IMR-90 (cell line): ENCODE results near the gene MOAP1. TPM values are rescaled to one million over a fixed set of nuclear protein-coding genes. Genes with fewer than 3 reads are reported as not detected.

Experiments
- ATAC-seq: fragments of 200-7000 bp; cut with Tn5 transposase; 2 replicates; pipeline ENCODE4 v1.9.1; 2020; ENCODE audit warnings: low read depth, mild to moderate bottlenecking, moderate library complexity
- BruUV-seq: library from RNA; stranded (reverse); fragments of 400-500 nt; replicated peaks from 2 replicates; lab custom pipeline; 2021; lab: Mats Ljungman, UMichigan
- CTCF ChIA-PET: fragments of 300-600 bp; formaldehyde crosslinking; extraction: SDS; loops from one replicate; lab custom pipeline; 2021; ENCODE audit warnings: antibody characterized with exemption; lab: Yijun Ruan, JAX
- POLR2A ChIA-PET: fragments of 300-600 bp; sonication (Branson Sonifier 250); formaldehyde crosslinking; loops from one replicate; lab custom pipeline; 2022; ENCODE audit warnings: antibody characterized with exemption; ENCODE audit not compliant: unreplicated experiment; lab: Charles Lee
- DNase-seq: peaks from one replicate; pipeline ENCODE4 v3.0.0; 2013
- H2AFZ ChIP-seq: replicated peaks from 2 replicates; pipeline ENCODE3; 2013; ENCODE audit warnings: low read length, mild to moderate bottlenecking; ENCODE audit not compliant: poor library complexity
- H2AK5ac ChIP-seq: 2 replicates; pipeline ENCODE4 v1.6.1; 2013; ENCODE audit warnings: low read depth, low read length, inconsistent platforms
- H2AK9ac ChIP-seq: replicated peaks from 2 replicates; pipeline ENCODE3; 2013; ENCODE audit warnings: mild to moderate bottlenecking, low read depth, low read length, moderate library complexity; ENCODE audit not compliant: poor library complexity
- H2BK120ac ChIP-seq: 2 replicates; pipeline ENCODE4 v1.6.1; 2013; ENCODE audit warnings: low read depth, low read length, inconsistent platforms
- H2BK15ac ChIP-seq: 3 replicates; pipeline ENCODE4 v1.6.1; 2013; ENCODE audit warnings: low read depth, low read length, inconsistent platforms
- H2BK20ac ChIP-seq: 2 replicates; pipeline ENCODE4 v1.6.1; 2013; ENCODE audit warnings: low read depth, mild to moderate bottlenecking, inconsistent platforms, low read length, moderate library complexity
- H2BK5ac ChIP-seq: 2 replicates; pipeline ENCODE4 v1.6.1; 2013; ENCODE audit warnings: mild to moderate bottlenecking, low read depth, low read length, inconsistent platforms; ENCODE audit not compliant: poor library complexity, severe bottlenecking
- H3K14ac ChIP-seq: replicated peaks from 2 replicates; pipeline ENCODE4 v1.6.1; 2013; ENCODE audit warnings: low read depth, low read length, inconsistent platforms
- H3K18ac ChIP-seq: 2 replicates; pipeline ENCODE4 v1.6.1; 2013; ENCODE audit warnings: low read depth, low read length, control low read depth
- H3K23ac ChIP-seq: 2 replicates; pipeline ENCODE4 v1.6.1; 2013; ENCODE audit warnings: low read depth, low read length, inconsistent platforms
- H3K27ac ChIP-seq: 2 replicates; pipeline ENCODE4 v1.5.1; 2013; ENCODE audit warnings: mild to moderate bottlenecking, control low read depth, low read length; ENCODE audit not compliant: insufficient read depth
- H3K27me3 ChIP-seq: 2 replicates; pipeline ENCODE4 v1.6.1; 2013; ENCODE audit warnings: low read length; ENCODE audit not compliant: control insufficient read depth, insufficient read depth
- H3K36me3 ChIP-seq: 2 replicates; pipeline ENCODE4 v1.6.1; 2013; ENCODE audit warnings: low read length, mixed read lengths; ENCODE audit not compliant: control insufficient read depth, insufficient read depth
- H3K4ac ChIP-seq: 2 replicates; pipeline ENCODE4 v1.6.1; 2013; ENCODE audit warnings: low read depth, low read length, inconsistent platforms
- H3K4me1 ChIP-seq: 2 replicates; pipeline ENCODE4 v1.6.1; 2013; ENCODE audit warnings: low read length, mixed read lengths; ENCODE audit not compliant: control insufficient read depth, insufficient read depth
- H3K4me2 ChIP-seq: 2 replicates; pipeline ENCODE4 v1.6.1; 2013; ENCODE audit warnings: low read depth, mild to moderate bottlenecking, control low read depth, low read length, moderate library complexity
- H3K4me3 ChIP-seq: 2 replicates; pipeline ENCODE4 v1.5.1; 2013; ENCODE audit warnings: low read depth, mild to moderate bottlenecking, control low read depth, low read length, moderate library complexity; ENCODE audit not compliant: insufficient read depth
- H3K56ac ChIP-seq: 2 replicates; pipeline ENCODE4 v1.6.1; 2013; ENCODE audit warnings: low read length, inconsistent platforms; ENCODE audit not compliant: insufficient read depth; ENCODE audit errors: extremely low read depth
- H3K79me1 ChIP-seq, 2 experiments: 2 replicates each; pipeline ENCODE4 v1.6.1; 2013; ENCODE audit warnings: low read length in 2 of 2, inconsistent platforms in 1 of 2, low read depth in 1 of 2
- H3K9ac ChIP-seq: 2 replicates; pipeline ENCODE4 v1.6.1; 2013; ENCODE audit warnings: low read depth, low read length, control low read depth
- H3K9me1 ChIP-seq: 2 replicates; pipeline ENCODE4 v1.6.1; 2013; ENCODE audit warnings: low read length, inconsistent platforms; ENCODE audit not compliant: insufficient read depth
- H3K9me3 ChIP-seq: 2 replicates; pipeline ENCODE4 v1.6.1; 2013; ENCODE audit warnings: low read length; ENCODE audit not compliant: control insufficient read depth, insufficient read depth
- H4K20me1 ChIP-seq: 2 replicates; pipeline ENCODE4 v1.6.1; 2013; ENCODE audit warnings: low read length, inconsistent platforms; ENCODE audit not compliant: insufficient read depth
- H4K5ac ChIP-seq: 2 replicates; pipeline ENCODE4 v1.6.1; 2013; ENCODE audit warnings: mild to moderate bottlenecking, low read depth, low read length, control low read depth
- H4K8ac ChIP-seq, 2 experiments: 2 replicates each; pipeline ENCODE4 v1.6.1; 2013; ENCODE audit warnings: low read depth in 2 of 2, low read length in 2 of 2, control low read depth in 1 of 2, inconsistent platforms in 1 of 2
- H4K91ac ChIP-seq: 2 replicates; pipeline ENCODE4 v1.6.1; 2013; ENCODE audit warnings: low read depth, low read length, inconsistent platforms; ENCODE audit not compliant: insufficient read depth
- FOS ChIP-seq: fragments of 150-350 bp; IDR thresholded peaks from 2 replicates; pipeline ENCODE4 v1.6.1; 2016; ENCODE audit warnings: low read depth, low read length
- MAFK ChIP-seq: IDR thresholded peaks from 2 replicates; pipeline ENCODE4 v1.6.1; 2012; ENCODE audit warnings: low read depth, low read length, improper control_type of control experiment
- MAZ ChIP-seq: IDR thresholded peaks from 2 replicates; pipeline ENCODE4 v1.6.1; 2012; ENCODE audit warnings: low read depth, mild to moderate bottlenecking, low read length, improper control_type of control experiment, moderate library complexity, borderline replicate concordance
- POLR2A ChIP-seq: IDR thresholded peaks from 2 replicates; pipeline ENCODE4 v1.6.1; 2012; ENCODE audit warnings: mild to moderate bottlenecking, low read depth, low read length
- RAD21 ChIP-seq: IDR thresholded peaks from 2 replicates; pipeline ENCODE4 v1.6.1; 2012; ENCODE audit warnings: low read length, improper control_type of control experiment
- RCOR1 ChIP-seq: IDR thresholded peaks from 2 replicates; pipeline ENCODE4 v1.6.1; 2012; ENCODE audit warnings: mild to moderate bottlenecking, low read length, improper control_type of control experiment; ENCODE audit not compliant: insufficient replicate concordance
- SMC3 ChIP-seq: fragments of 150-350 bp; IDR thresholded peaks from 2 replicates; pipeline ENCODE4 v1.6.1; 2016; ENCODE audit warnings: low read depth, mild to moderate bottlenecking, antibody characterized with exemption, low read length, moderate library complexity
- USF2 ChIP-seq: fragments of 150-350 bp; IDR thresholded peaks from 2 replicates; pipeline ENCODE4 v1.6.1; 2017; ENCODE audit warnings: mild to moderate bottlenecking, antibody characterized with exemption, low read length, low read depth
- WGBS, 2 experiments: methylation state at CpG; one replicate each; pipeline versions ENCODE4 v1.1.5 to v1.1.7; 2013; ENCODE audit warnings: missing lambda C conversion rate in 2 of 2; ENCODE audit not compliant: insufficient read length in 1 of 2; ENCODE audit errors: extremely low coverage in 2 of 2; 5-methylcytosine and 5-hydroxymethylcytosine counted together
- dilution Hi-C: fragments of 300-500 bp; cut with HindIII; formaldehyde crosslinking; loops from one replicate; pipeline ENCODE4 v1.14.3; 2018; ENCODE audit warnings: low sequenced_read_pairs; ENCODE audit not compliant: unreplicated experiment
- in situ Hi-C: fragments of 300-500 bp; cut with MboI; formaldehyde crosslinking; loops from 3 replicates; pipeline ENCODE4 v1.14.3; 2019; ENCODE audit warnings: low sequenced_read_pairs, inconsistent platforms, mixed read lengths
- intact Hi-C: fragments of 100-400 bp; cut with micrococcal nuclease; formaldehyde crosslinking; loops from 2 replicates; pipeline ENCODE4 v1.10.0; 2022
- polyA plus RNA-seq, 3 experiments: library from polyadenylated mRNA; depleted of rRNA; stranded (reverse); fragments of >200 nt; gene quantifications; 2 replicates each; pipeline ENCODE4 v1.2.3, GENCODE V29; 2012; ENCODE audit warnings: low replicate concordance in 1 of 3
- total RNA-seq: library from RNA; depleted of rRNA; stranded (reverse); fragments of >200 nt; gene quantifications from 2 replicates; pipeline ENCODE4 v1.2.3, GENCODE V29; 2012

MOAP1 gene
- total and polyA plus RNA-seq, 2 of the 4 experiments (the other 2 are of a cell fraction), result 9.9 to 13.2 TPM

- Histone ChIP-seq H3K14ac (no peak overlapping the region), H4K91ac (no peak overlapping the region), H3K36me3 (no peaks in the 10 kb centered on the region), H2BK120ac (no peak overlapping the region), H2AK9ac (no peak overlapping the region), H2AFZ (peak overlapping the region; percentile 32), H2BK5ac (no peak overlapping the region), H4K5ac (no peak overlapping the region), H3K4me3 (no peak overlapping the region), H3K23ac (no peak overlapping the region), H3K27me3 (peaks cover 2% of the 10 kb centered on the region; the same call in 1 of the 2 replicates), H3K27ac (no peak overlapping the region), H3K9me1 (no peaks in the 10 kb centered on the region), H3K4me2 (no peak overlapping the region), H3K4me1 (no peaks in the 10 kb centered on the region), H4K8ac (no peak overlapping the region), H4K20me1 (no peaks in the 10 kb centered on the region), H2BK15ac (no peak overlapping the region), H3K4ac (no peak overlapping the region), H2AK5ac (no peak overlapping the region), H3K56ac (no peak overlapping the region), H3K9me3 (no peaks in the 10 kb centered on the region), H3K9ac (no peak overlapping the region), H3K79me1 (no peaks in the 10 kb centered on the region), H3K18ac (no peak overlapping the region), H2BK20ac (no peak overlapping the region)
- BruUV-seq, result no TSS peak
- TF ChIP-seq USF2 (no peak), FOS (no peak), RAD21 (no peak), POLR2A (no peak), MAZ (no peak), RCOR1 (no peak), MAFK (no peak), SMC3 (no peak)
- ChIA-PET POLR2A (no interaction called here), CTCF (interaction anchor here (0.6 kb wide), 1 partner anchor 17 kb away, joined by 8 read pairs; no protein-coding TSS in a partner anchor)
- DNase-seq (no peak), ATAC-seq (no peak)
- dilution Hi-C loops (no loop called here), intact Hi-C loops (no loop called here), in situ Hi-C loops (no loop called here)
- WGBS, 2 experiments, result 47% methylated on average over 3 of the region's 8 CpGs; no CpG with 5 or more reads in 1 of the 2 experiments
Observed at GRCh38 chr14:93156693-93157369, 27.9 kb downstream of the MOAP1 start.
